Smooth muscle cell (in vitro differentiated cells): ENCODE results near the gene FGFRL1. TPM values are rescaled to one million over a fixed set of nuclear protein-coding genes. Genes with fewer than 3 reads are reported as not detected.

Experiments
- DNase-seq: peaks from one replicate; lab custom pipeline; 2025; ENCODE audit not compliant: unreplicated experiment; lab: John Stamatoyannopoulos, UW
- H2AFZ ChIP-seq: fragments of 200-600 bp; sonication (generic); 2 replicates; pipeline ENCODE4 v1.6.0; 2016; ENCODE audit warnings: antibody characterized with exemption, low read depth, mild to moderate bottlenecking
- H3F3A ChIP-seq: fragments of 200-600 bp; sonication (generic); 2 replicates; pipeline ENCODE4 v1.6.0; 2017; ENCODE audit warnings: antibody characterized with exemption, low read depth
- H3K27ac ChIP-seq: fragments of 200-600 bp; sonication (generic); 2 replicates; pipeline ENCODE4 v1.5.1; 2016; ENCODE audit warnings: low read depth, mild to moderate bottlenecking
- H3K27me3 ChIP-seq: fragments of 200-600 bp; sonication (generic); 2 replicates; pipeline ENCODE4 v1.6.1; 2016; ENCODE audit warnings: low read depth, mild to moderate bottlenecking
- H3K36me3 ChIP-seq: fragments of 200-600 bp; sonication (generic); 2 replicates; pipeline ENCODE4 v1.5.1; 2016; ENCODE audit warnings: low read depth
- H3K4me1 ChIP-seq: fragments of 200-600 bp; sonication (generic); 2 replicates; pipeline ENCODE4 v1.5.1; 2016; ENCODE audit warnings: low read depth
- H3K4me2 ChIP-seq: fragments of 200-600 bp; sonication (generic); 2 replicates; pipeline ENCODE4 v1.6.0; 2016; ENCODE audit warnings: mild to moderate bottlenecking
- H3K4me3 ChIP-seq: fragments of 200-600 bp; sonication (generic); 2 replicates; pipeline ENCODE4 v1.5.1; 2016; ENCODE audit warnings: mild to moderate bottlenecking
- H3K79me2 ChIP-seq: fragments of 200-600 bp; sonication (generic); 2 replicates; pipeline ENCODE4 v1.6.0; 2016; ENCODE audit warnings: low read depth, mild to moderate bottlenecking
- H3K9ac ChIP-seq: fragments of 200-600 bp; sonication (generic); 2 replicates; pipeline ENCODE4 v1.6.0; 2016; ENCODE audit warnings: low read depth
- H3K9me3 ChIP-seq: fragments of 200-600 bp; sonication (generic); replicated peaks from 2 replicates; pipeline ENCODE4 v1.5.1; 2016; ENCODE audit warnings: low read depth
- H4K20me1 ChIP-seq: fragments of 200-600 bp; sonication (generic); 2 replicates; pipeline ENCODE4 v1.6.0; 2016; ENCODE audit warnings: low read depth
- CTCF ChIP-seq: fragments of 200-600 bp; sonication (generic); IDR thresholded peaks from 2 replicates; pipeline ENCODE4 v1.5.1; 2017; ENCODE audit warnings: borderline replicate concordance, mild to moderate bottlenecking, antibody characterized with exemption; ENCODE audit not compliant: insufficient read depth, poor library complexity, severe bottlenecking
- WGBS: methylation state at CpG from one replicate; pipeline ENCODE4 v1.1.7; 2016; ENCODE audit warnings: low lambda C conversion rate; 5-methylcytosine and 5-hydroxymethylcytosine counted together
- polyA plus RNA-seq: library from polyadenylated mRNA; unstranded; fragments of >200 nt; fragmentation: Nextera tagmentation; extraction: Ambion mirVana; gene quantifications from 2 replicates; pipeline ENCODE4 v1.2.1, GENCODE V29; 2016
- total RNA-seq: library from RNA; depleted of rRNA; stranded (reverse); fragments of >200 nt; gene quantifications from 2 replicates; pipeline ENCODE4 v1.2.3, GENCODE V29; 2014

Gene FGFRL1
- total and polyA plus RNA-seq, 2 experiments from 2014 or later, result 16.1 to 30.7 TPM

- no peak for TF ChIP-seq CTCF
- Histone ChIP-seq H3K79me2 (no peaks in the 10 kb centered on the region), H3K36me3 (no peaks in the 10 kb centered on the region), H3K27me3 (no peaks in the 10 kb centered on the region), H3K9ac (no peak overlapping the region), H2AFZ (no peak overlapping the region), H3K27ac (no peak overlapping the region), H3F3A (no peaks in the 10 kb centered on the region), H3K9me3 (no peaks in the 10 kb centered on the region), H3K4me2 (no peak overlapping the region), H3K4me3 (no peak overlapping the region), H3K4me1 (peaks cover 18% of the 10 kb centered on the region), H4K20me1 (no peaks in the 10 kb centered on the region)
- 95% methylated on average over 15 of the region's 15 CpGs for WGBS
- DNase-seq, result no peak
Observed at GRCh38 chr4:982814-983213, 28.6 kb upstream of the FGFRL1 start.

GRCh38 chr4:984336-985054 lies 26.9 kb upstream of the FGFRL1 start:
- Histone ChIP-seq H3K9me3 (no peaks in the 10 kb centered on the region), H4K20me1 (no peaks in the 10 kb centered on the region), H3K79me2 (no peaks in the 10 kb centered on the region), H3F3A (no peaks in the 10 kb centered on the region), H3K27ac (no peak overlapping the region), H2AFZ (peak overlapping the region; percentile 81), H3K9ac (no peak overlapping the region), H3K4me2 (peak overlapping the region; percentile 90), H3K27me3 (no peaks in the 10 kb centered on the region), H3K4me3 (peak overlapping the region; percentile 45), H3K36me3 (no peaks in the 10 kb centered on the region), H3K4me1 (peaks cover 18% of the 10 kb centered on the region)
- no peak for DNase-seq
- 83% methylated on average over 15 of the region's 15 CpGs for WGBS
- no peak for TF ChIP-seq CTCF

GRCh38 chr4:985123-985830 lies 26.1 kb upstream of the FGFRL1 start:
- H3K4me1 ChIP-seq, result peaks cover 18% of the 10 kb centered on the region
- H3K4me3 ChIP-seq, result peak overlapping the region; percentile 45
- no peak overlapping the region for H3K27ac ChIP-seq
- 32% methylated on average over 16 of the region's 23 CpGs for WGBS
- no peaks in the 10 kb centered on the region for H3K79me2 ChIP-seq
- peak; percentile 32 for DNase-seq
- no peaks in the 10 kb centered on the region for H3K27me3 ChIP-seq
- H3K4me2 ChIP-seq, result peak overlapping the region; percentile 90
- no peak overlapping the region for H3K9ac ChIP-seq
- H3F3A ChIP-seq, result no peaks in the 10 kb centered on the region
- H3K9me3 ChIP-seq, result no peaks in the 10 kb centered on the region
- H3K36me3 ChIP-seq, result no peaks in the 10 kb centered on the region
- peak overlapping the region; percentile 81 for H2AFZ ChIP-seq
- no peak for TF ChIP-seq CTCF
- no peaks in the 10 kb centered on the region for H4K20me1 ChIP-seq

- H3K4me1 ChIP-seq, result peaks cover 18% of the 10 kb centered on the region
- no peaks in the 10 kb centered on the region for H3K9me3 ChIP-seq
- peak overlapping the region; percentile 69 for H3K4me3 ChIP-seq
- no peaks in the 10 kb centered on the region for H3K79me2 ChIP-seq
- H4K20me1 ChIP-seq, result no peaks in the 10 kb centered on the region
- TF ChIP-seq CTCF, result no peak
- H3K36me3 ChIP-seq, result no peaks in the 10 kb centered on the region
- H3K4me2 ChIP-seq, result peak overlapping the region; percentile 90
- no peaks in the 10 kb centered on the region for H3K27me3 ChIP-seq
- peak overlapping the region; percentile 74 for H3K9ac ChIP-seq
- DNase-seq, result no peak
- H3F3A ChIP-seq, result no peaks in the 10 kb centered on the region
- no peak overlapping the region for H3K27ac ChIP-seq
- peak overlapping the region; percentile 93 for H2AFZ ChIP-seq
- 10% methylated on average over 14 of the region's 14 CpGs for WGBS
Observed at GRCh38 chr4:986428-986878, 25.0 kb upstream of the FGFRL1 start.
